ENCODE measurements around the gene ABR.

DNA sequence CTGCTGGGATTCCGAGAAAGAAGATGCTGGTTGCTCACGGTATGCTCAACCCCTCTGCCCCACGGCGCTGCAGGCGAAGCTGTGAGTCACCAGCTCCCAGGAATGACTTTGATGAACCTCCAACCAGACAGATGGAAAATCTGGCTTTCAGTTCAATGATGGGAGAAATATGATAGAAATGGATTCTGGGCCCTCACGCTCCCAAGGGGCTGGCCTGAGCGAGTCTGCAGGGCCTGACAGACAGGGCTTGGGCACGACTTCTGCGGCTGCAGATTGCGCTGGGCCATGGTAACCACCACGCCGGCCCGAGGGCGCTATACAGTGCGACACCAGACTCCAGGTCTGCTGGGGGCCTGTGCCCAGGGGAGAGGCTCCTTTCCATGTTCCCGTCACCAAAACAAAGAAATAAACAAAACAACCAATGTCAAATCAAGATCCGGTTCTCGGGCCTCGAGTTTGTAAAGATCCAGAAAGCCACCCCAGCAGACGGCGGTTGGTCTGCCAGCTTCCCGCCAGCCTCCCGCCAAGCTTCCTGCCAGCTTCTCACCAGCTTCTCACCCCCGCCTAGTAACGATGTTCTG is 11.1 kb upstream of the ABR start:
- TF ChIP-seq POLR2AphosphoS5 (IDR thresholded peaks at IDR 0.05; ENCODE audit: low read depth) (no peak), SPI1 (IDR thresholded peaks at IDR 0.05; ENCODE audit: borderline replicate concordance, low read depth) (no peak), GABPA (IDR thresholded peaks at IDR 0.05; ENCODE audit: low read depth) (no peak)
- TF ChIP-seq, protein P1, sequence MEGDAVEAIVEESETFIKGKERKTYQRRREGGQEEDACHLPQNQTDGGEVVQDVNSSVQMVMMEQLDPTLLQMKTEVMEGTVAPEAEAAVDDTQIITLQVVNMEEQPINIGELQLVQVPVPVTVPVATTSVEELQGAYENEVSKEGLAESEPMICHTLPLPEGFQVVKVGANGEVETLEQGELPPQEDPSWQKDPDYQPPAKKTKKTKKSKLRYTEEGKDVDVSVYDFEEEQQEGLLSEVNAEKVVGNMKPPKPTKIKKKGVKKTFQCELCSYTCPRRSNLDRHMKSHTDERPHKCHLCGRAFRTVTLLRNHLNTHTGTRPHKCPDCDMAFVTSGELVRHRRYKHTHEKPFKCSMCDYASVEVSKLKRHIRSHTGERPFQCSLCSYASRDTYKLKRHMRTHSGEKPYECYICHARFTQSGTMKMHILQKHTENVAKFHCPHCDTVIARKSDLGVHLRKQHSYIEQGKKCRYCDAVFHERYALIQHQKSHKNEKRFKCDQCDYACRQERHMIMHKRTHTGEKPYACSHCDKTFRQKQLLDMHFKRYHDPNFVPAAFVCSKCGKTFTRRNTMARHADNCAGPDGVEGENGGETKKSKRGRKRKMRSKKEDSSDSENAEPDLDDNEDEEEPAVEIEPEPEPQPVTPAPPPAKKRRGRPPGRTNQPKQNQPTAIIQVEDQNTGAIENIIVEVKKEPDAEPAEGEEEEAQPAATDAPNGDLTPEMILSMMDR (IDR thresholded peaks at IDR 0.05; ENCODE audit: insufficient read depth, low read length) = no peak

Measured in HL-60 (cell line).